Adipose tissue (tissue), 3 donors: Measurements from ENCODE around the gene HMOX2. TPM values are rescaled to one million over a fixed set of nuclear protein-coding genes. Genes with fewer than 3 reads are reported as not detected.

Experiments used
- H3K27ac ChIP-seq: one replicate; pipeline ENCODE4 v1.5.1; 2013; ENCODE audit warnings: low read depth, low read length
- WGBS, 3 donors: extraction: QIAGEN DNeasy Blood & Tissue Kit; methylation state at CpG; one replicate each; pipeline ENCODE4 v1.1.7; 2013; 5-methylcytosine and 5-hydroxymethylcytosine counted together
- polyA plus RNA-seq, 3 donors: library from polyadenylated mRNA; stranded (reverse); fragments of 200-250 nt; gene quantifications; one replicate each; pipeline ENCODE4 v1.2.3, GENCODE V29; 2013
- donor health status: healthy with polysubstance abuse.
- donor health status: Bipolar disorder and iron deficiency.
- donor health status: healthy.

HMOX2 gene
- polyA plus RNA-seq, result 10 to 100 TPM; 28.2 to 81.1 (median 45.7) TPM

GRCh38 chr16:4475880-4476788 lies at the start of gene HMOX2:
Gene HMOX2 (plus strand): TSS chr16:4476398. CDS start chr16:4505525, 29,127 bp downstream.
- WGBS, 3 donors, result 9 to 10% (median 9%) methylated on average over 58 to 70 of the region's 70 CpGs
- no peak within 1 kb of the TSS for H3K27ac ChIP-seq

DNA sequence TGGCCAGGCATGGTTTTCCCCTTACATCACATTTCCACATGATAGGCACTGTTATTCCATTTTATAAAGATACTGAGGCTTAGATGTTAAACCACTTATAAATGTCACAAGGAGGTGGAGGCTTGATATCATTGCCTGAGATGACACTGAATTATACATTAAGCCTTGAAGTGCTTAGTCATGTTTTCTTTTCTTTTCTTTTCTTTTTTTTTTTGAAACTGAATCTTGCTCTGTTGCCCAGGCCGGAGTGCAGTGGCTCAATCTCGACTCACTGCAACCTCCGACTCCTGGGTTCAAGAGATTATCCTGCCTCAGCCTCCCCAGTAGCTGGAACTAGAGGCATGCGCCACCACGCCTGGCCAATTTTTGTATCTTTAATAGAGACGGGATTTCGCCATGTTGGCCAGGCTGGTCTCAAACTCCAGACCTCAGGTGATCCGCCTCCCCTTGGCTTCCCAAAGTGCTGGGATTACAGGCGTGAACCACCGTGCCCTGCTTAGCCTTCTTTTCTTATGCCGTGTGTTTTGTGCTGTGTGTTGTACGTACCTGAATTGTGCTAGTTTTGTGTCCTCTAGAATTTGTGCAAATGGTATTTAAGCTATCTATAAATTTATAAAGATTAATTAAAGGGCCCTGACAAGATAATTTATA lies 49.4 kb upstream of the HMOX2 start:
- H3K27ac ChIP-seq, result no peak overlapping the region
- WGBS, 3 donors, result 84 to 93% (median 92%) methylated on average over 12 of the region's 12 CpGs

- 86 to 94% (median 89%) methylated on average over 7 of the region's 7 CpGs for WGBS, 3 donors
Observed at GRCh38 chr16:4428500-4428899, 47.7 kb upstream of the HMOX2 start.

GRCh38 chr16:4431023-4431422 lies 45.2 kb upstream of the HMOX2 start:
- WGBS, 3 donors, result 85 to 90% (median 89%) methylated on average over 9 of the region's 9 CpGs
- no peak overlapping the region for H3K27ac ChIP-seq

More at GRCh38 chr16:4428500-4428899, 47.7 kb upstream of the HMOX2 start:
- no peak overlapping the region for H3K27ac ChIP-seq

DNA sequence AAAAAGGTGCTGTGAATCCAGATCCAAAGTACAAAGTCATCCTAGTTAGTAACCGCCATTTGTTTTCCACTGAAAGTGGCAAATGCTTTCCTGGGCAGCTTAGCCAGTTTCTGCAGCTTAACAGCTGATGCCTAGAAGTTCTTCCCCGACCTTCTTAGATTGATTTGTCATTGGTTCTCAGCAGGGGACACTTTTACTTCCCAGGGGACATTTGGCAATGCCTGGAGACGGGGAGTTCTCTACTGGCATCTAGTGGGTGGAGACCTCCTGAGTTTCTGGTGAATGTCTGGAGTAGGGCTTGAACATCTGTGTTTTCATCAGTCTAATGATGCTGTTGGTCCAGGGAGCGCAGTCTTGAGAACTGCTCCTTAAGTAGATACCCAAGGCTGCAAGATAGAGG lies 43.0 kb upstream of the HMOX2 start:
- H3K27ac ChIP-seq, result no peak overlapping the region
- 86 to 88% (median 88%) methylated on average over 4 of the region's 4 CpGs for WGBS, 3 donors

DNA sequence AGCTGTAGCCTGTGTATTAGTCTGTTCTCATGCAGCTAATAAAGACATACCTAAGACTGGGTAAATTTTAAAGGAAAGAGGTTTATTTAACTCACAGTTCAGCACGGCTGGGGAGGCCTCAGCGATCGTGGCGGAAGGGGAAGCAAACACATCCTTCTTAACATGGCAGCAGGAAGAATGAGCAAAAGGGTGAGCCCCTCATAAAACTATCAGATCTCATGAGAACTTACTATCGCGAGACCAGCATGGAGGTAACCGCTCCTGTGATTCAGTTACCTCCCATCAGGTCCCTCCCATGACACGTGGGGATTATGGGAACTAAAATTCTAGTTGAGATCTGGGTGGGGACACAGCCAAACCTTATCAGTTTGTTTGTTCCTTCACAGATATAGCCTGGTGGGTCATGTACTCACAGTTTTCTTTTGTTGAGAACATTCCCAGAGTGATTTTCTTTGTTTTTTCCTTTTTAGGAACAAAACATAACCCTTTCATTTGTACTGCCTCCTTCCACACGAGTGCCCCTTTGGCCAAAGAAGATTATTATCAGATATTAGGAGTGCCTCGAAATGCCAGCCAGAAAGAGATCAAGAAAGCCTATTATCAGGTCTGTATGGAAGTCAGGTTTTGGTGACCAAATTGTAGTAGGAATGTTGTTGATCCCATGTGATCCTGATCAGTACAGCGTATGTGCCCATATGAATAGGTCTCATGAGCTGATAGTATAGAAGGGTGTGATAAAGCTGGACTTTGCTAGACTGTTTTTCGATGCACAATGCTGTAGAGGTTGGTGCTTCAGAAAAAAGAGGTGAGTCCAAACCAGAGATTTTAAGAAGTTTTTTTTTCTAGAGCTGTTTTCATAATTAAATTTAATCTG lies 42.0 kb upstream of the HMOX2 start:
- H3K27ac ChIP-seq, result no peak overlapping the region
- WGBS, 3 donors, result 72 to 89% (median 84%) methylated on average over 12 of the region's 12 CpGs

DNA sequence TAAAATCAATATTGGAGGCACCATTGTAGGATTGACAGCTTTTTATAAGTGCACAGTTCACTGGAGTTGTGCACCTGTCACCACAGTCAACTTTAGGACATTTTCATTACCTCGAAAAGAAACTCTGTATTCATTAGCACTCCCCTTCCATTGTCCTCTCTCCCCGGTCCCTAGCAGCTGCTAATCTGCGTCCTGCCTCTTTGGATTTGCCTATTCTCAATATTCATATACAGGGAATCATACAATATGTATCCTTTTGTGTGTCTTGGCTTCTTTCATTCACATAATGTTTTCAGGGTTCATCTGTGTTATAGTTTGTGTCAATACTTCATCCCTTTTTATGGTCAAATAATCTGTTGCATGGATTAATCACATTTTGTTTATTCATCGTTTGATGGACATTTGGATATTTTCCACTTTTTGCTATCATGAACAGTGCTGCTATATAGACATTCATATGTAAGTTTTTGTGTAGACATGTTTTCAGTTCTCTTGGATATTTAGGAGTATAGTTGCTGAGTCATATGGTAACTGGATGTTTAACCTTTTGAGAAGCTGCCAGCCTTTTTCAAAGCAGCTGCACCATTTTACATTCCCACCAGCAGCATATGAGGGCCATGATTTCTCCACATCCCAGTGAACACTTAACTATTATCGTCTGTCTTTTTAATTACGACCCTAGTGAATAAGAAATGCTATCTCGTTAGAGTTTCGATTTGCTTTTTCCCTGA lies 40.7 kb upstream of the HMOX2 start:
- WGBS, 3 donors, result 77 to 88% (median 85%) methylated on average over 8 of the region's 8 CpGs

DNA sequence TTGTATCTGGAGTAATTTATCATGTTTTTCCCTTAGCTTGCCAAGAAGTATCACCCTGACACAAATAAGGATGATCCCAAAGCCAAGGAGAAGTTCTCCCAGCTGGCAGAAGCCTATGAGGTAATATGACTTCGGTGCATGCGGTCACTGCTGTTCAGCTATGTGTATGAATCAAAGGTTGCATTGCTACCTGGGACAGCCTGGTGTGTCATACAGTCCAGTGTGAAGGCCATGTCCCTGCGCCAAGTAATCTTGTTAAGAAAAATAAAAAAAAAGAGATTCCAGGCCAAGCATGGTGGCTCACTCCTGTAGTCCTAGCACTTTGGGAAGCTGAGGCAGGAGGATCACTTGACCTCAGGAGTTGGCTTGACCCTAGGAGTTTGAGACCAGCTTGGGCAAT lies 38.8 kb upstream of the HMOX2 start:
- no peak overlapping the region for H3K27ac ChIP-seq
- WGBS, 3 donors, result 94 to 99% (median 95%) methylated on average over 3 of the region's 3 CpGs

More for the DNA sequence above, 40.7 kb upstream of the HMOX2 start:
- H3K27ac ChIP-seq, result no peak overlapping the region

DNA sequence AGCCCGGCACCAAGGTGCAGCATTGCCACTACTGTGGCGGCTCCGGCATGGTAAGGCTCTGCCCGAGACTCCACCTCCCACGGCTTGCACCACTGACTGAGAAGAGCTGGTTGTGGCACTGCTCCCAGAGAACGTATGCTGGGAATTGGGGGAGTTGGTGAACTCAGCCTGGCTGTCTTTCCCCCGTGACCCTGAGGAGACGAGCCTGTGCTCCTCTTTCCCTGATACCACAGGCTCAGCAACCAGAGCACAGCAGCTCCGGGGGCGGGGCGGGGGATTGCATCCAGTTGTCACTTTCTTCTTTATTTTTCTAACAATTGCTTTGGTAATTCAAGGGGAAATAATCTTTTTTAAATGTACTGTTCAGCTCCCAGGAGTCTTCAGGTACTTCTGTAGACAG lies 33.8 kb upstream of the HMOX2 start:
- 88 to 94% (median 92%) methylated on average over 11 of the region's 11 CpGs for WGBS, 3 donors
- H3K27ac ChIP-seq, result no peak overlapping the region

- 76 to 80% (median 78%) methylated on average over 5 of the region's 5 CpGs for WGBS, 3 donors
Observed at GRCh38 chr16:4443271-4443670, 32.9 kb upstream of the HMOX2 start.

DNA sequence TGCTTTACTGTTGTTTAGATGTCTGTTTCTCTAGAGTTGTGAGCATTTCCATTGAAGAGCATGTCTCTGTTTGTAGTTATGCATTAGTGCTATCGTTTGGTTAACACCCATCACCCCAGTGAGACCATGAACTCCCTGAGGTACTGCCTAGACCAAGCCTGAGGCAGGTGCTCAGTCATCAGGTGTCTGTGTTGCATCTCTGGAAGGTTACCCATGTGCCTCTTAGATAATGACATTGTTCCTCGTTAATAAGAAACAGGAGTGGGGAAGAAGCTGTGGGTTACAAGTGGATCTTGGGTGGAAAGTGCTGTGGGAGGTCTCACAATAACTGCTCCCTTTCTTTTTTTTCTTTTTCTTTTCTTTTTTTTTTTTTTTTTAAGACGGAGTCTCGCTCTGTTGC lies 32.2 kb upstream of the HMOX2 start:
- no peak overlapping the region for H3K27ac ChIP-seq
- 85 to 95% (median 92%) methylated on average over 4 of the region's 4 CpGs for WGBS, 3 donors

More at GRCh38 chr16:4443271-4443670, 32.9 kb upstream of the HMOX2 start:
- no peak overlapping the region for H3K27ac ChIP-seq

GRCh38 chr16:4450430-4450829 lies 25.8 kb upstream of the HMOX2 start:
- H3K27ac ChIP-seq, result no peak overlapping the region
- 93 to 95% (median 93%) methylated on average over 13 to 14 of the region's 14 CpGs for WGBS, 3 donors

DNA sequence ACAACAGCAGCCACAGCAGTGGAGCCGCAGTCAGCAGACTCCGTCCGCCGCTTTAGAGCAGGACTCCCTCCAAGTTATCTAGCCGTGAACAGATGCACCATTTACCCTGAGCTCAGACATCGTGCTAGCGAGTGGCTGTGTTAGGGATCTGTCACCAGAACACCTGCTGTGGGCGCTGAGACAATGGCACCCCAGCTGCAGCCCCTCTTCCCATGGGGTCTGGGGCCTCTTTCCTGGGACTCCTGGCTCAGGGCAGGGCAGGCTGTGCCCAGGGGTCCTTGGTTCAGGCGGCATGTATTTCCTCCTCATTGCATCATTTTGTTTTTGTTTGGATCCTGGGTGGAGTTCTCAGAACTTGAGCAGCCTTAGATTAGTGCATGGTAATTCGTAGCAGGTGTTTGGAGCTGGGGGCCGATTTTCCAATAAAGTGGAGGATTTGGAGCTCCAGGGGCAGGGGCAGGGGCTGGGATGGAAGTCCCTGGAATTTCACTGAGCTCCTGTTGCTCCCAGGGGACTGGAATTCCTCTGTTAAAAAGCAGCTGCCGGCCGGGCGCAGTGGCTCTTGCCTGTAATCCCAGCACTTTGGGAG lies 25.2 kb upstream of the HMOX2 start:
- 91 to 95% (median 93%) methylated on average over 14 of the region's 14 CpGs for WGBS, 3 donors
- H3K27ac ChIP-seq, result no peak overlapping the region

GRCh38 chr16:4452674-4453073 lies 23.5 kb upstream of the HMOX2 start:
- 96 to 99% (median 97%) methylated on average over 5 of the region's 5 CpGs for WGBS, 3 donors
- no peak overlapping the region for H3K27ac ChIP-seq

DNA sequence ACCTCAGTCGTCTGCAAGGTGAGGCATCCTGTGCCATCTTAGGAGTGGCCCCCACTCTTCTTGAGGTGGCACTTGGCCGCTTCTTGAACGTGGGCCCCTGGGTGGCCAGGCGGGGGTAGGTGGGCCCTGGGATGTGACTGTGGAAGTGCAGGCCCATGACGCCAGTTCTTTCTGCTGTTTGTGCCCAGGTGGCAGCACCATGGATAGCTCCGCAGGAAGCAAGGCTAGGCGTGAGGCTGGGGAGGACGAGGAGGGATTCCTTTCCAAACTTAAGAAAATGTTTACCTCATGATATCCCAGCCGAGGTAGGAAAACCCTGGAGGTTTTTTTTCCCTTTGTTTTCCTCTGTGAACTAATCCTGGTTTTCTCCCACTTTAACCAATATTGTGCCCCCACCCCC lies 21.6 kb upstream of the HMOX2 start:
- WGBS, 3 donors, result 83 to 85% (median 84%) methylated on average over 9 of the region's 9 CpGs
- H3K27ac ChIP-seq, result no peak overlapping the region

DNA sequence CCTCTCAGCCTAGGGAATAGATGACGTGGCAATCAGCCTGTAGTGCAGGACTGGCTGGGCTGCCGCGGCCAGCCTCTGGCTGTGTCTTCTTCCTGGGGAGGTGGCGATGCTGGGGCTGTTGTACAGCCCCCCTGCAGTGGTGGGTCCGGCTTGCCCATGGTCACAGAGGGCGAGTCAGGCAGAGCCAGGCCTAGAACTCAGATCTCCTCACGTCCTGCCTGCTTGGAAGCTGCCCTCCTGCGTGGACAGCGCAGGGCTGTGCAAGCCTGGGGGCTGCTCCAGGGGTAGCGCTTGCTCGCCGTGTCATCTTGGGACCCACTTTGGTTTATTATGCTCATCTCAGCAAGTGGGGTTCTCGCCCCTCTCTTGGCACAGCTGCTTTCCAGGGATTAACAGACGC lies 21.1 kb upstream of the HMOX2 start:
- H3K27ac ChIP-seq, result no peak overlapping the region
- 90 to 92% (median 91%) methylated on average over 14 of the region's 14 CpGs for WGBS, 3 donors

GRCh38 chr16:4455951-4456350 lies 20.2 kb upstream of the HMOX2 start:
- no peak overlapping the region for H3K27ac ChIP-seq
- WGBS, 3 donors, result 72 to 84% (median 83%) methylated on average over 9 to 10 of the region's 10 CpGs

GRCh38 chr16:4460936-4461249 lies 15.3 kb upstream of the HMOX2 start:
- no peak overlapping the region for H3K27ac ChIP-seq
- WGBS, 3 donors, result 89 to 94% (median 90%) methylated on average over 5 of the region's 5 CpGs
